Smooth muscle cell (in vitro differentiated cells): ENCODE data around the gene HLA-DPB1. TPM values are rescaled to one million over a fixed set of nuclear protein-coding genes. Genes with fewer than 3 reads are reported as not detected.
"Not testable (repeated sequence)": the region's sequence is repeated elsewhere in the genome, so short reads cannot be mapped to it uniquely, and the experiment has no call there.

Source experiments
- DNase-seq: peaks from one replicate; lab custom pipeline; 2025; ENCODE audit not compliant: unreplicated experiment; lab: John Stamatoyannopoulos, UW
- H2AFZ ChIP-seq: fragments of 200-600 bp; sonication (generic); 2 replicates; pipeline ENCODE4 v1.6.0; 2016; ENCODE audit warnings: antibody characterized with exemption, low read depth, mild to moderate bottlenecking
- H3F3A ChIP-seq: fragments of 200-600 bp; sonication (generic); 2 replicates; pipeline ENCODE4 v1.6.0; 2017; ENCODE audit warnings: antibody characterized with exemption, low read depth
- H3K27ac ChIP-seq: fragments of 200-600 bp; sonication (generic); 2 replicates; pipeline ENCODE4 v1.5.1; 2016; ENCODE audit warnings: low read depth, mild to moderate bottlenecking
- H3K27me3 ChIP-seq: fragments of 200-600 bp; sonication (generic); 2 replicates; pipeline ENCODE4 v1.6.1; 2016; ENCODE audit warnings: low read depth, mild to moderate bottlenecking
- H3K36me3 ChIP-seq: fragments of 200-600 bp; sonication (generic); 2 replicates; pipeline ENCODE4 v1.5.1; 2016; ENCODE audit warnings: low read depth
- H3K4me1 ChIP-seq: fragments of 200-600 bp; sonication (generic); 2 replicates; pipeline ENCODE4 v1.5.1; 2016; ENCODE audit warnings: low read depth
- H3K4me2 ChIP-seq: fragments of 200-600 bp; sonication (generic); 2 replicates; pipeline ENCODE4 v1.6.0; 2016; ENCODE audit warnings: mild to moderate bottlenecking
- H3K4me3 ChIP-seq: fragments of 200-600 bp; sonication (generic); 2 replicates; pipeline ENCODE4 v1.5.1; 2016; ENCODE audit warnings: mild to moderate bottlenecking
- H3K79me2 ChIP-seq: fragments of 200-600 bp; sonication (generic); 2 replicates; pipeline ENCODE4 v1.6.0; 2016; ENCODE audit warnings: low read depth, mild to moderate bottlenecking
- H3K9ac ChIP-seq: fragments of 200-600 bp; sonication (generic); 2 replicates; pipeline ENCODE4 v1.6.0; 2016; ENCODE audit warnings: low read depth
- H3K9me3 ChIP-seq: fragments of 200-600 bp; sonication (generic); replicated peaks from 2 replicates; pipeline ENCODE4 v1.5.1; 2016; ENCODE audit warnings: low read depth
- H4K20me1 ChIP-seq: fragments of 200-600 bp; sonication (generic); 2 replicates; pipeline ENCODE4 v1.6.0; 2016; ENCODE audit warnings: low read depth
- CTCF ChIP-seq: fragments of 200-600 bp; sonication (generic); IDR thresholded peaks from 2 replicates; pipeline ENCODE4 v1.5.1; 2017; ENCODE audit warnings: borderline replicate concordance, mild to moderate bottlenecking, antibody characterized with exemption; ENCODE audit not compliant: insufficient read depth, poor library complexity, severe bottlenecking
- WGBS: methylation state at CpG from one replicate; pipeline ENCODE4 v1.1.7; 2016; ENCODE audit warnings: low lambda C conversion rate; 5-methylcytosine and 5-hydroxymethylcytosine counted together
- polyA plus RNA-seq: library from polyadenylated mRNA; unstranded; fragments of >200 nt; fragmentation: Nextera tagmentation; extraction: Ambion mirVana; gene quantifications from 2 replicates; pipeline ENCODE4 v1.2.1, GENCODE V29; 2016
- total RNA-seq: library from RNA; depleted of rRNA; stranded (reverse); fragments of >200 nt; gene quantifications from 2 replicates; pipeline ENCODE4 v1.2.3, GENCODE V29; 2014

HLA-DPB1 gene
- total and polyA plus RNA-seq, 2 experiments from 2014 or later, result 14.8 to 19.4 TPM

DNA sequence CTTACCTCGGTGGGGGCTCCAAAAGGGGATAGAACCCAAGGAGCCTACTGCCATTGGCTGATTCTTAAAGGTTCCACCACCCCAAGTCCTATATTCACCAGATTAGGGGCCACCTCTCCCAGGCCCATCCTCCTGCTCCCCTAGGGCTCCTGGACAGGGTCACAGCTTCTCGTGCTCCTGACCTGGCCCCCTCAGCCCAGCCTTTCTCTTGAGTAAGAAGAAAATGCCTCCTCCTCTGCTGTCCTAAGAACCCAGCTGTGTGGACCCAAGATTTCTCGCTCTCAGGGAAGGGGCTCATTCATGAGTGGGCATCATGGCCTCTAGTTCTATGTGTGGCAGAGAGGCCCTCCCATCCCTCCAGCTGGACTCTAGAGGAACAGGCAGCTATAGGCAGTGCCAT is 16.6 kb downstream of the HLA-DPB1 start:
- Histone ChIP-seq H3K4me1 (no peaks in the 10 kb centered on the region), H3F3A (no peaks in the 10 kb centered on the region), H3K36me3 (no peaks in the 10 kb centered on the region), H3K9me3 (no peaks in the 10 kb centered on the region), H3K27me3 (peaks cover 4% of the 10 kb centered on the region), H3K9ac (no peak overlapping the region), H3K27ac (no peak overlapping the region), H2AFZ (no peak overlapping the region), H4K20me1 (no peaks in the 10 kb centered on the region), H3K4me3 (no peak overlapping the region), H3K4me2 (no peak overlapping the region), H3K79me2 (no peaks in the 10 kb centered on the region)
- no peak for TF ChIP-seq CTCF
- DNase-seq, result no peak
- WGBS, result 95% methylated on average over 3 of the region's 3 CpGs

GRCh38 chr6:33093855-33094254 is 18.1 kb downstream of the HLA-DPB1 start:
- H3K79me2 ChIP-seq, result no peaks in the 10 kb centered on the region
- no peak overlapping the region for H2AFZ ChIP-seq
- no peaks in the 10 kb centered on the region for H3K9me3 ChIP-seq
- no peak overlapping the region for H3K4me3 ChIP-seq
- peaks cover 4% of the 10 kb centered on the region for H3K27me3 ChIP-seq
- H3F3A ChIP-seq, result no peaks in the 10 kb centered on the region
- H3K36me3 ChIP-seq, result no peaks in the 10 kb centered on the region
- no peaks in the 10 kb centered on the region for H3K4me1 ChIP-seq
- no peak overlapping the region for H3K27ac ChIP-seq
- no peak overlapping the region for H3K9ac ChIP-seq
- no peaks in the 10 kb centered on the region for H4K20me1 ChIP-seq
- no peak overlapping the region for H3K4me2 ChIP-seq
- 85% methylated on average over 3 of the region's 3 CpGs for WGBS
- DNase-seq, result no peak
- TF ChIP-seq CTCF, result no peak

GRCh38 chr6:33095681-33096080 is 19.9 kb downstream of the HLA-DPB1 start:
- Histone ChIP-seq H3K79me2 (no peaks in the 10 kb centered on the region), H3K4me3 (no peak overlapping the region), H3K27me3 (peaks cover 4% of the 10 kb centered on the region), H3K36me3 (no peaks in the 10 kb centered on the region), H3K9ac (no peak overlapping the region), H3K27ac (no peak overlapping the region), H3F3A (no peaks in the 10 kb centered on the region), H2AFZ (no peak overlapping the region), H4K20me1 (no peaks in the 10 kb centered on the region), H3K4me1 (no peaks in the 10 kb centered on the region), H3K9me3 (no peaks in the 10 kb centered on the region), H3K4me2 (no peak overlapping the region)
- DNase-seq, result no peak
- TF ChIP-seq CTCF, result no peak
- 83% methylated on average over 1 of the region's 1 CpG for WGBS

GRCh38 chr6:33101121-33101737 is 25.4 kb downstream of the HLA-DPB1 start:
- not testable (repeated sequence) for H2AFZ ChIP-seq, H3K4me2 ChIP-seq, H3K9me3 ChIP-seq, H3K79me2 ChIP-seq, H4K20me1 ChIP-seq, H3K36me3 ChIP-seq, DNase-seq, H3K27me3 ChIP-seq, H3K4me3 ChIP-seq, H3K27ac ChIP-seq, H3K4me1 ChIP-seq, H3F3A ChIP-seq, H3K9ac ChIP-seq
- WGBS, result 68% methylated on average over 5 of the region's 5 CpGs
